GDM1 (cell line): ENCODE data around the gene TLE5.
A peak's percentile ranks its signal among the peaks of the same experiment; 100 is the strongest.
"Not testable (repeated sequence)": the region's sequence is repeated elsewhere in the genome, so short reads cannot be mapped to it uniquely, and the experiment has no call there.

Experiments
- DNase-seq: peaks from one replicate; lab custom pipeline; 2025; lab: John Stamatoyannopoulos, UW

The TLE5 gene

GRCh38 chr19:3045191-3045590 is 17.1 kb downstream of the TLE5 start:
- DNase-seq, result no peak

- DNase-seq, result no peak
These were observed 19.6 kb downstream of the TLE5 start for GRCh38 chr19:3042621-3043267.

GRCh38 chr19:3041761-3042620 is 20.3 kb downstream of the TLE5 start:
- DNase-seq, result no peak

DNA sequence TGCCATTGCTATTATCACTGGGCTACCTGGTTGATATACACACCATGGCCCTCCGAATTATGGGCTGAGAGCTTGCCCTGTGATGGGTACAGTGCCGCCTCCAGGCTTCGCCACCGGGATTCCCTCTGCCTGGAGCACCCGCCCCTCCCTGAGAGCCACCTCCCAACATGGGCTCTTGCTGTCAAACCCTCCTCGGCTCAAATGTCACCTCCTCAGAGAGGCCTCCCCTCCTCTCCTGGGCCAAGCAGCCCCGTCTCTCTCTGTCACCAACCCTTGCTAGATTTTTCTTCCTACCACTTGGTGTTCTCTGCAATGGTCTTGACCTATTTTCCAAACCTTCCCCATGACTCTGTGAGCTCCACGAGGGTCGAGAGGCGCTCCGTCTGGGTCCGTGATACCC is 21.0 kb downstream of the TLE5 start:
- DNase-seq, result no peak

- DNase-seq, result no peak
These were observed 22.6 kb downstream of the TLE5 start for GRCh38 chr19:3039641-3040077.

GRCh38 chr19:3039125-3039524 is 23.2 kb downstream of the TLE5 start:
- DNase-seq, result no peak

GRCh38 chr19:3038214-3038613 is 24.1 kb downstream of the TLE5 start:
- DNase-seq, result no peak

- not testable (repeated sequence) for DNase-seq
These were observed 25.2 kb downstream of the TLE5 start for GRCh38 chr19:3036977-3037544.

DNA sequence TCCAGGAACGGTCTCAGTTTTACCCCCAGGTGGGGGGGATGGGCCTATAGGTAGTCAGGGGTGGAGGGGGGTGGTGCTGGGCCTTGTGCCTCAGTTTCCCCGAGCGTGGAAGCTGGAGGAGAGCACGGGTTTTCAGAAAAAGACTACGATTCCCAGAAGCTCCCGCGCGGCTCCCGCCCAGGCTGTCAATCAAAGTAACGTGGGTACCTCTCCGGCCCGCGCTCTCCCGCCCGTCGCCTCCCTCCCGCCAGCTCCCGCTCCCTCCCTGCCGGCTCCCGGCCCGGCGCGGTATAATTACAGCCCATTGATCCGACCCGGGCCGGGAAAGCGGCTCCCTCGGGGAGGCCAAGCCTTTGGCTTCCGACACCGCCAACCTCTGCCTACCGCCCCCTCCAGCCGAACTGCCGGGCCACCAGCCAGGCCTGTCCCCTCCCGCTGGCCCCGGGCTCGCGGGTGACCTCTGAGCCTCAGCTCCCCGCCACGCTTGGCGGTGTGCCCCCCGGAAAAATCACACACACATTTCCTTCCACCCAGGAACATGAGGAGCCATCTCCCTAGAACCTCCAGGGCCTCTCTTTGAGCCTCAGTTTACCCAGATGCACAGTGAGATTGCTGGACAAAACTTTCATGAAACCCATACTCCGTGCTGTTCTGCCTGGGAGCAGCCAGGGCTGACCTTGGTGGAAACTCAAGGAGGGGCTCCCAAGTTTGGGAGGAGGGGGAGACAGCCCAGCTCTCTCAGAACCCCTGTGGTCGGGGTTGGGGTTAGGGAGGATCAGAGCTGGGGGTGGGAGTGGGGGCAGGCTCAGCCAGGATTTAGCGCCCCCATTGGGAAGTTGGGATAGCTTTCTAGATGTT is 25.9 kb downstream of the TLE5 start:
- peak; percentile 77 for DNase-seq

- peak; percentile 98 for DNase-seq
These were observed 26.7 kb downstream of the TLE5 start for GRCh38 chr19:3035542-3036118.

- DNase-seq, result peak; percentile 51
These were observed 27.4 kb downstream of the TLE5 start for GRCh38 chr19:3034656-3035541.

DNA sequence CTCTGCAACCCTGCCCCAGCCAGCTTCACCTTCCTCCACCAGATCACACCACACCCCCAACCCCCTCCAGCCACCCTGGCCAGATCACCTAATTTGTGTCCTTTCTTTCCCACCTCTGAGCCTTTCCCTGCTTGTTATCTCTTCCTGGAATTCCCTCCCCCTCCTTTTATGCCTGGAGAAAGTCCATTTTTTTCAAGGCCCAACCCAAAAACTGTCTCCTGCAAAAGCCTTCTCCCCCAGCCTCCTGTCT is 28.0 kb downstream of the TLE5 start:
- no peak for DNase-seq

GRCh38 chr19:3033595-3034405 is 28.5 kb downstream of the TLE5 start:
- no peak for DNase-seq

- DNase-seq, result no peak
These were observed 30.8 kb downstream of the TLE5 start for GRCh38 chr19:3031607-3031867.

GRCh38 chr19:3029065-3029923 is 33.0 kb downstream of the TLE5 start, which contains the start of gene TLE2:
TLE2 (minus strand) TSS chr19:3029280; CDS start chr19:3028904, 376 bp downstream.
- no peak for DNase-seq

GRCh38 chr19:3028305-3029064 is 33.8 kb downstream of the TLE5 start:
- no peak for DNase-seq

- DNase-seq, result no peak
These were observed 34.4 kb downstream of the TLE5 start for GRCh38 chr19:3027981-3028304.

- no peak for DNase-seq
These were observed 35.0 kb downstream of the TLE5 start for GRCh38 chr19:3027292-3027691.

DNA sequence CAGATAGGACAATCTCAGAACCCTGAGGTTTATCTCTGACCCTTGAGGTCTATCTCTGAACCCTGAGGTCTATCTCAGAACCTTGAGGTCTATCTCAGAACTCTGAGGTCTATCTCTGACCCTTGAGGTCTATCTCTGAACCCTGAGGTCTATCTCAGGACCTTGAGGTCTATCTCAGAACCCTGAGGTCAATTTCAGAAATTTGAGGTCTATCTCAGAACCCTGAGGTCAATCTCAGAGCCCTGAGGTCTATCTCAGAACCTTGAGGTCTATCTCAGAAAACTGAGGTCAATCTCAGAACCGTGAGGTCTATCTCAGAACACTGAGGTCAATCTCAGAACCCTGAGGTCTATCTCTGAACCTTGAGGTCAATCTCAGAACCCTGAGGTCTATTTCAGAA is 35.5 kb downstream of the TLE5 start:
- no peak for DNase-seq
